Measurements from ENCODE around the gene STK39. TPM values are rescaled to one million over a fixed set of nuclear protein-coding genes. Genes with fewer than 3 reads are reported as not detected.

Gene STK39
- total and polyA plus RNA-seq, 2 donors (not counting 1 experiment from before 2014, with no cell fraction given) = 16.7 to 30.1 TPM

GRCh38 chr2:168254158-168254935, 7.0 kb upstream of the STK39 start:
- H3K27me3 ChIP-seq (ENCODE audit: control insufficient read depth, insufficient read depth, low read length) = no peaks in the 10 kb centered on the region
- H3K9me3 ChIP-seq (ENCODE audit: control insufficient read depth, insufficient read depth, low read depth, low read length) = no peaks in the 10 kb centered on the region
- no peak for TF ChIP-seq EZH2 (IDR thresholded peaks at IDR 0.05; ENCODE audit: low read length, missing control alignments)
- TF ChIP-seq, protein P1, sequence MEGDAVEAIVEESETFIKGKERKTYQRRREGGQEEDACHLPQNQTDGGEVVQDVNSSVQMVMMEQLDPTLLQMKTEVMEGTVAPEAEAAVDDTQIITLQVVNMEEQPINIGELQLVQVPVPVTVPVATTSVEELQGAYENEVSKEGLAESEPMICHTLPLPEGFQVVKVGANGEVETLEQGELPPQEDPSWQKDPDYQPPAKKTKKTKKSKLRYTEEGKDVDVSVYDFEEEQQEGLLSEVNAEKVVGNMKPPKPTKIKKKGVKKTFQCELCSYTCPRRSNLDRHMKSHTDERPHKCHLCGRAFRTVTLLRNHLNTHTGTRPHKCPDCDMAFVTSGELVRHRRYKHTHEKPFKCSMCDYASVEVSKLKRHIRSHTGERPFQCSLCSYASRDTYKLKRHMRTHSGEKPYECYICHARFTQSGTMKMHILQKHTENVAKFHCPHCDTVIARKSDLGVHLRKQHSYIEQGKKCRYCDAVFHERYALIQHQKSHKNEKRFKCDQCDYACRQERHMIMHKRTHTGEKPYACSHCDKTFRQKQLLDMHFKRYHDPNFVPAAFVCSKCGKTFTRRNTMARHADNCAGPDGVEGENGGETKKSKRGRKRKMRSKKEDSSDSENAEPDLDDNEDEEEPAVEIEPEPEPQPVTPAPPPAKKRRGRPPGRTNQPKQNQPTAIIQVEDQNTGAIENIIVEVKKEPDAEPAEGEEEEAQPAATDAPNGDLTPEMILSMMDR (conservative IDR thresholded peaks at IDR 0.05 in 1 of 2, IDR thresholded peaks at IDR 0.05 in 1 of 2; ENCODE audit: low read depth in 1 of 2, low read length in 2 of 2) = peak in 1 of 2 donors; percentile 12
- DNase-seq (ENCODE audit: low read depth in 2 of 2) = peak; percentile 29 to 48
- H4K20me1 ChIP-seq (ENCODE audit: control insufficient read depth, extremely low read depth, insufficient read depth, low read length) = no peaks in the 10 kb centered on the region
- no peaks in the 10 kb centered on the region for H3K4me1 ChIP-seq (ENCODE audit: control insufficient read depth, extremely low read depth, insufficient read depth, low read length)
- no peak overlapping the region for H3K9ac ChIP-seq (ENCODE audit: insufficient read depth, low read length)
- H2AFZ ChIP-seq (ENCODE audit: low read length) = no peak overlapping the region
- no peak overlapping the region for H3K27ac ChIP-seq (ENCODE audit: insufficient read depth, low read length)
- H3K4me2 ChIP-seq (ENCODE audit: extremely low read depth, insufficient read depth, low read length) = no peak overlapping the region
- H3K4me3 ChIP-seq (replicated peaks in 1 of 4; ENCODE audit: control extremely low read depth in 1 of 4, insufficient read depth in 1 of 4, low read depth in 3 of 4, low read length in 4 of 4) = no peak overlapping the region
- H3K79me2 ChIP-seq (ENCODE audit: control insufficient read depth, insufficient read depth, low read length) = no peaks in the 10 kb centered on the region
- no peaks in the 10 kb centered on the region for H3K36me3 ChIP-seq (ENCODE audit: control insufficient read depth, insufficient read depth, low read length)

GRCh38 chr2:168253379-168253778, 6.0 kb upstream of the STK39 start:
- H2AFZ ChIP-seq (ENCODE audit: low read length) = no peak overlapping the region
- H3K9ac ChIP-seq (ENCODE audit: insufficient read depth, low read length) = no peak overlapping the region
- no peak for TF ChIP-seq EZH2 (IDR thresholded peaks at IDR 0.05; ENCODE audit: low read length, missing control alignments)
- TF ChIP-seq, protein P1 (conservative IDR thresholded peaks at IDR 0.05 in 1 of 2, IDR thresholded peaks at IDR 0.05 in 1 of 2; ENCODE audit: low read depth in 1 of 2, low read length in 2 of 2) = no peak
- H3K4me2 ChIP-seq (ENCODE audit: extremely low read depth, insufficient read depth, low read length) = no peak overlapping the region
- H3K4me1 ChIP-seq (ENCODE audit: control insufficient read depth, extremely low read depth, insufficient read depth, low read length) = no peaks in the 10 kb centered on the region
- no peak overlapping the region for H3K4me3 ChIP-seq (replicated peaks in 1 of 4; ENCODE audit: control extremely low read depth in 1 of 4, insufficient read depth in 1 of 4, low read depth in 3 of 4, low read length in 4 of 4)
- no peak for DNase-seq (ENCODE audit: low read depth in 2 of 2)
- no peak overlapping the region for H3K27ac ChIP-seq (ENCODE audit: insufficient read depth, low read length)
- no peaks in the 10 kb centered on the region for H3K9me3 ChIP-seq (ENCODE audit: control insufficient read depth, insufficient read depth, low read depth, low read length)
- H3K79me2 ChIP-seq (ENCODE audit: control insufficient read depth, insufficient read depth, low read length) = no peaks in the 10 kb centered on the region
- H3K27me3 ChIP-seq (ENCODE audit: control insufficient read depth, insufficient read depth, low read length) = no peaks in the 10 kb centered on the region
- no peaks in the 10 kb centered on the region for H4K20me1 ChIP-seq (ENCODE audit: control insufficient read depth, extremely low read depth, insufficient read depth, low read length)
- H3K36me3 ChIP-seq (ENCODE audit: control insufficient read depth, insufficient read depth, low read length) = no peaks in the 10 kb centered on the region

- Histone ChIP-seq H3K4me3 (replicated peaks in 1 of 4; ENCODE audit: control extremely low read depth in 1 of 4, insufficient read depth in 1 of 4, low read depth in 3 of 4, low read length in 4 of 4) (no peak overlapping the region), H3K79me2 (ENCODE audit: control insufficient read depth, insufficient read depth, low read length) (no peaks in the 10 kb centered on the region), H3K4me2 (ENCODE audit: extremely low read depth, insufficient read depth, low read length) (no peak overlapping the region), H4K20me1 (ENCODE audit: control insufficient read depth, extremely low read depth, insufficient read depth, low read length) (no peaks in the 10 kb centered on the region), H3K9me3 (ENCODE audit: control insufficient read depth, insufficient read depth, low read depth, low read length) (no peaks in the 10 kb centered on the region), H3K27ac (ENCODE audit: insufficient read depth, low read length) (no peak overlapping the region), H3K4me1 (ENCODE audit: control insufficient read depth, extremely low read depth, insufficient read depth, low read length) (no peaks in the 10 kb centered on the region), H3K9ac (ENCODE audit: insufficient read depth, low read length) (no peak overlapping the region), H2AFZ (ENCODE audit: low read length) (no peak overlapping the region), H3K36me3 (ENCODE audit: control insufficient read depth, insufficient read depth, low read length) (no peaks in the 10 kb centered on the region), H3K27me3 (ENCODE audit: control insufficient read depth, insufficient read depth, low read length) (no peaks in the 10 kb centered on the region)
- TF ChIP-seq, protein P1 (conservative IDR thresholded peaks at IDR 0.05 in 1 of 2, IDR thresholded peaks at IDR 0.05 in 1 of 2; ENCODE audit: low read depth in 1 of 2, low read length in 2 of 2) = no peak
- TF ChIP-seq EZH2 (IDR thresholded peaks at IDR 0.05; ENCODE audit: low read length, missing control alignments) = no peak
- DNase-seq (ENCODE audit: low read depth in 2 of 2) = no peak
Measured at GRCh38 chr2:168252976-168253375, 5.6 kb upstream of the STK39 start.

All from fibroblast of lung (primary cell).